ENCODE measurements around the gene KIF26A. TPM values are rescaled to one million over a fixed set of nuclear protein-coding genes. Genes with fewer than 3 reads are reported as not detected.

Gene KIF26A
- total RNA-seq, 4 donors from 2014 or later, result 3.7 to 5.3 (median 4.5) TPM

- TF ChIP-seq CTCF (IDR thresholded peaks at IDR 0.05), result no peak
- TF ChIP-seq POLR2A (IDR thresholded peaks at IDR 0.05), result no peak
- WGBS, 2 donors, result 83 to 87% methylated on average over 8 of the region's 15 CpGs
- no peak for DNase-seq (ENCODE audit: low spot score in 2 of 2)
- intact Hi-C loops (cut with DNase I; ENCODE audit: low total_unique reads), result no loop called here
- H3K4me3 ChIP-seq (ENCODE audit: low read depth, poor library complexity, severe bottlenecking), result no peak overlapping the region
These were observed 15.9 kb downstream of the KIF26A start for GRCh38 chr14:104154246-104154645.

GRCh38 chr14:104155513-104155912 is 17.1 kb downstream of the KIF26A start:
- no peak for DNase-seq (ENCODE audit: low spot score in 2 of 2)
- H3K4me3 ChIP-seq (ENCODE audit: low read depth, poor library complexity, severe bottlenecking), result no peak overlapping the region
- intact Hi-C loops (cut with DNase I; ENCODE audit: low total_unique reads), result no loop called here
- WGBS, 2 donors, result 61 to 64% methylated on average over 25 to 29 of the region's 29 CpGs
- no peak for TF ChIP-seq POLR2A (IDR thresholded peaks at IDR 0.05)
- no peak for TF ChIP-seq CTCF (IDR thresholded peaks at IDR 0.05)

GRCh38 chr14:104156142-104156541 is 17.8 kb downstream of the KIF26A start:
- no peak for TF ChIP-seq POLR2A (IDR thresholded peaks at IDR 0.05)
- no peak for TF ChIP-seq CTCF (IDR thresholded peaks at IDR 0.05)
- WGBS, 2 donors, result 85 to 87% methylated on average over 5 of the region's 5 CpGs
- no peak overlapping the region for H3K4me3 ChIP-seq (ENCODE audit: low read depth, poor library complexity, severe bottlenecking)
- no peak for DNase-seq (ENCODE audit: low spot score in 2 of 2)
- intact Hi-C loops (cut with DNase I; ENCODE audit: low total_unique reads), result no loop called here

- no peak overlapping the region for H3K4me3 ChIP-seq (ENCODE audit: low read depth, poor library complexity, severe bottlenecking)
- WGBS, 2 donors, result 80 to 88% methylated on average over 33 to 36 of the region's 42 CpGs
- no peak for DNase-seq (ENCODE audit: low spot score in 2 of 2)
- intact Hi-C loops (cut with DNase I; ENCODE audit: low total_unique reads), result no loop called here
- TF ChIP-seq CTCF (IDR thresholded peaks at IDR 0.05) (no peak), POLR2A (IDR thresholded peaks at IDR 0.05) (no peak)
These were observed 18.9 kb downstream of the KIF26A start for GRCh38 chr14:104157016-104157928.

- intact Hi-C loops (cut with DNase I; ENCODE audit: low total_unique reads), result no loop called here
- 82 to 83% methylated on average over 41 to 51 of the region's 51 CpGs for WGBS, 2 donors
- no peak for DNase-seq (ENCODE audit: low spot score in 2 of 2)
- TF ChIP-seq POLR2A (IDR thresholded peaks at IDR 0.05) (no peak), CTCF (IDR thresholded peaks at IDR 0.05) (no peak)
- no peak overlapping the region for H3K4me3 ChIP-seq (ENCODE audit: low read depth, poor library complexity, severe bottlenecking)
These were observed 20.7 kb downstream of the KIF26A start for GRCh38 chr14:104158827-104159798.

All from lower leg skin (tissue), 4 donors.